Motor neuron (in vitro differentiated cells): Measurements from ENCODE around the gene NELL1. TPM values are rescaled to one million over a fixed set of nuclear protein-coding genes. Genes with fewer than 3 reads are reported as not detected.
A peak's percentile ranks its signal among the peaks of the same experiment; 100 is the strongest.

Experiments used
- ATAC-seq, 8 experiments: fragments of 200-7000 bp; cut with Tn5 transposase; replicated peaks in 6 of 8; 2 replicates each; pipeline ENCODE4 v1.8.0; 2021; ENCODE audit warnings: mild to moderate bottlenecking in 8 of 8, moderate library complexity in 8 of 8
- H3K27ac ChIP-seq, 2 donors: fragments of 250-450 bp; sonication (Bioruptor Pico); 2 replicates each; pipeline ENCODE4 v1.9.0; 2021; ENCODE audit warnings: antibody characterized with exemption in 2 of 2, mild to moderate bottlenecking in 2 of 2, moderate library complexity in 1 of 2
- H3K4me1 ChIP-seq, 2 donors: fragments of 250-450 bp; sonication (Bioruptor Pico); replicated peaks in 1 of 2; 2 replicates each; pipeline ENCODE4 v1.6.1; 2021; ENCODE audit warnings: antibody characterized with exemption in 2 of 2, mild to moderate bottlenecking in 2 of 2, moderate library complexity in 1 of 2
- H3K4me3 ChIP-seq, 5 donors: fragments of 250-450 bp; sonication (Bioruptor Pico); 2 replicates each; pipeline ENCODE4 v1.9.0; 2021; ENCODE audit warnings: antibody characterized with exemption in 5 of 5, mild to moderate bottlenecking in 5 of 5, moderate library complexity in 4 of 5
- WGBS, 10 experiments: fragments of 450-650 bp; shearing (Covaris generic); methylation state at CpG; one replicate each; pipeline ENCODE4 v1.0.0; 2022; 5-methylcytosine and 5-hydroxymethylcytosine counted together
- in situ Hi-C, 9 experiments: fragments of 400-800 bp; cut with MboI; loops; one replicate each; pipeline ENCODE4 v1.15.0; 2021; ENCODE audit warnings: low sequenced_read_pairs in 9 of 9, low pct_unique_long_range_greater_than_20kb in 2 of 9; ENCODE audit not compliant: unreplicated experiment in 9 of 9
- total RNA-seq, 8 experiments: library from RNA; unstranded; fragments of 300-600 nt; gene quantifications; 2 replicates each; pipeline versions ENCODE4 v1.2.3 to v1.2.4, GENCODE V29; 2022

Gene NELL1
- total RNA-seq, 8 experiments from 2014 or later = 0.25 to 129 (median 46.4) TPM

DNA sequence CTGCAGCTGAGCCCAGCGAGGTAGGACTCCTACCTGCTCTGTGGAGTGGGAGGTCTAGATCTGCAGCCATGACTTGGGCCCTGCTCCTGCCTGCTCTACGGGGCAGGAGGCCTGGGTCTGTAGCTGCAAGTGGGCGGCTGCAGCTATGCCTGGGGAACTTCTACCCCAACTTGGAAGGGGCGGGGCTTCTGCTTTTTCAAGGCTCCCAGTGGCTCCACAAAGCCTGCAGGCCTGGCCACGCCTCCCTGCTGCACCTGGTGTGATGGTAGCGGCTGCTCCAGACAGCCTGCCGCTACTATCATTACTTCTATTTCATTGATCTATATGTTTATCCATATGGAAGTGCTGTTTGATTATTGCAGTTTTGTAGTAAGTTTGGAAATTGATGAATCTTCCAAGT is 121.2 kb downstream of the NELL1 start:
- peak in 1 of 8 experiments; percentile 19 for ATAC-seq
- H3K27ac ChIP-seq = no peak overlapping the region
- 22 to 100% (median 89%) methylated on average over 1 to 5 of the region's 7 CpGs; no CpG with 5 or more reads in 2 of the 10 experiments for WGBS, 10 experiments
- H3K4me1 ChIP-seq = peaks cover 0 to 9% of the 10 kb centered on the region in 2 donors
- in situ Hi-C loops = no loop called here
- H3K4me3 ChIP-seq = no peak overlapping the region

DNA sequence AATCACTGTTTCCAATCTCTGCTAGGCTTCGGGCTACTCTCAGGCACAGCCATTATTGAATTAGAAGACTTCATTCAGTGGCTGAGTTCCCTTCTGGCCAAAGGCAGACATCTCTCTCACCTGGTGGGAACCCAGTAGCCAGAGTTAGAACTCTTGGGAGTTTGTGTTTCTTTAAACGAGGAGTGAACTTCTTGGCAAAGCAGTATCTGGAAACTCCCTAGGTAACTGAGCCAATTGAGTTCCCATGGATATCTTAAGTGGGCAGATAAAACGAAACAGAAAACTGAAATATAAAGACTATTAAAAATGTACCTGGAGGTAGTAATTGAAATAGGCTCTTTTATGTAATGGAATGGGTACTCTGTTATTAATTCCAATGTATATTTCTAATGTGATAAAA is 125.6 kb downstream of the NELL1 start:
- Histone ChIP-seq H3K4me1 (peaks cover 0 to 9% of the 10 kb centered on the region in 2 donors), H3K4me3 (no peak overlapping the region), H3K27ac (no peak overlapping the region)
- in situ Hi-C loops = no loop called here
- no peak for ATAC-seq
- WGBS, 10 experiments = 0 to 95% (median 75%) methylated on average over 1 to 3 of the region's 3 CpGs; no CpG with 5 or more reads in 1 of the 10 experiments

DNA sequence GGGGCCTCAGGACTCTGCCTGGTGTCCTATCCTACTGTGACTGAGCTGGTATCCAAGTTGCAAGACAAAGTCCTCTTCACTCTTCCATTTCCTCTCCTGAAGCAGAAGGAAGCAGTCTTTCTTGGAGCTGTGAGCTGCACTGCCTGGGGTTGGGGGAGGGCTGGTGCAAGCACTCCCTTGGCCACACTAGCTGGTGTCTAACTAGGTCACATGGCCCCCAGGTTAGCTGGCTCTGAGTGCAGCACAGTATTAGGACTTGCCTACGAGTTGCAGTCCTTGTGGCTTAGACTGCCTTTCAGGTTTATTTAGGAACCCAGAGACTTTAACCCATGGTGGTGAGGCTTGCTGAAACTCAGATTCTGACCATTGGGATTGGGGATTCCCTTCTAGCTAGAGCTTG is 138.9 kb downstream of the NELL1 start:
- no peaks in the 10 kb centered on the region for H3K4me1 ChIP-seq
- no peak overlapping the region for H3K27ac ChIP-seq
- ATAC-seq = peak in 1 of 8 experiments; percentile 31
- WGBS, 10 experiments = 33 to 80% methylated on average over 1 of the region's 1 CpG; no CpG with 5 or more reads in 8 of the 10 experiments
- no peak overlapping the region for H3K4me3 ChIP-seq
- in situ Hi-C loops = no loop called here

DNA sequence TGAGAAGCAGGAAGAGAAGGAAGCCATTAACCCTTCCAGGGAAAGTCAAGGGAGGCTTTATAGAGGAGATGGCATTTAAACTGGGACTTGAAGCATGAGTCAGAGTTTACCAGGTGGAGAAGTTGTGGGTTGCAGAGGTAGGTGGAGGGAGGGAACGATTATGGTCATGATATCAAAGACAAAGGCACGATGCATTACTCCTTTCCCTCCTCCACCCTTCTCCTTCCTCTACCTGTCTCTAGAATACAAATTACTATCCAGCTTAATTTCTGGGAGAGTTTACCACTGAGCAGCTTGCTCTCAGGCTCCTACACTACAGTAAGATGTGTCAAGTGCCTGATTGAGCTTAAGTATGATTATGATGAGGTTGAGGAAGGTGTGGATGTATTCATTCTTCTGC is 151.7 kb downstream of the NELL1 start:
- H3K27ac ChIP-seq = no peak overlapping the region
- H3K4me3 ChIP-seq = no peak overlapping the region
- in situ Hi-C loops = no loop called here
- H3K4me1 ChIP-seq = no peaks in the 10 kb centered on the region
- no peak for ATAC-seq
- WGBS, 10 experiments = 8 to 100% (median 51%) methylated on average over 2 of the region's 2 CpGs; no CpG with 5 or more reads in 6 of the 10 experiments

DNA sequence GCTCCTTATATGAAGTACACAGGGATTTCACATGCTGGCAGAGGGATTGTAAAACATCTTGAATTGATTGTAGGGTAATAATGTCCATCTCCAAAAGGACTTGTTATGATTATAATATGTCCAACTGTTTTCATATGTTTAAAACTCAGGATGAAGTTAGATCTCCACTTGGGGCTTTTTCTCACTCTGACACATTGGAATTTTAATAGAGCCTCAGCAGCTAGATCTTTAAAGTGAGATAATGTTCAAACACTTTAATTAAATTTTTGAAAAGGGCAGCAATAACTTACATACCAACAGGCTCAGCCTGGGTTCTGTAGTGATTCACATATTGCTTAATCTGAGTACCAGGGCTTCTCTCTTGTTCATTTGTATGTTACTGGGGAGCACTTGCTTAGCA is 152.1 kb downstream of the NELL1 start:
- Histone ChIP-seq H3K4me1 (no peaks in the 10 kb centered on the region), H3K4me3 (no peak overlapping the region), H3K27ac (no peak overlapping the region)
- peak in 1 of 8 experiments; percentile 39 for ATAC-seq
- in situ Hi-C loops = no loop called here

DNA sequence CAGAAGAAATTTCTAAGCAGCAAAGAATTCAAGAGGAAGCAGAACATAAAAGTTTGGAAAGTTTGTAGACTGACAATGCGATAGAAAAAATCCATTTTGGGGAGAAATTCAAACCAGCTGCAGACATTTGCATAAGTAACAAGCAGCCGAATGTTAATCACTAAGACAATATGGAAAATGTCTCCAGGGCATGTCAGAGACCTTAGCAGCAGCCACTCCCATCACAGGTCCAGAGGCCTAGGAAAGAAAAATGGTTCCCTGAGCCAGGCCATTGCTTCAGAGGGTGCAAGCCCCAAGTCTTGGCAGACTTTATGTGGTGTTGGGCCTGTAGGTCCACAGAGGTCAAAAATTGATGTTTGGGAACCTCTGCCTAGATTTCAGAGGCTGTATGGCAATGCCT is 155.4 kb downstream of the NELL1 start:
- Histone ChIP-seq H3K27ac (no peak overlapping the region), H3K4me3 (no peak overlapping the region), H3K4me1 (no peaks in the 10 kb centered on the region)
- in situ Hi-C loops = no loop called here
- 0 to 68% (median 16%) methylated on average over 1 to 2 of the region's 2 CpGs; no CpG with 5 or more reads in 4 of the 10 experiments for WGBS, 10 experiments
- peak in 3 of 8 experiments; percentile 88 to 96 (median 91) for ATAC-seq

DNA sequence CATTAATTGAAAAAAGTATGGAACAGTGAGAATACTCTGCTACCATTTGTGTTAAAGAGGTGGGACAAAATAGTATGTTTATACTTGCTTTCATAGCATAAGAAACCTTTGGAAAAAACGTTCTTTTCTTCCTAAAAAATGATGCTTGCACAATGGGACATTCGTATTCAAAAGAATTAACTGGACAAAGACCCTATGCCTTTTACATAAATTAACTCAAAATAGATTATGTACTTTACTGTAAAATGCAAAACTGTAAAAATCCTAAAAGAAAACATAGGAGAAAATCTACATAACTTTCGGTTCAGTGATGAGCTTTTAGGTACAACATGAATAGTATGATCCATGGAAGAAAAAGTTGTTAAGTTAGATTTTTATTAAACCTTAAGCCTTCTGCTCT is 166.2 kb downstream of the NELL1 start:
- WGBS, 10 experiments = 4 to 100% (median 69%) methylated on average over 1 to 3 of the region's 3 CpGs
- Histone ChIP-seq H3K4me1 (peaks cover 4 to 11% of the 10 kb centered on the region in 2 donors), H3K4me3 (no peak overlapping the region), H3K27ac (no peak overlapping the region)
- in situ Hi-C loops = no loop called here
- no peak for ATAC-seq

DNA sequence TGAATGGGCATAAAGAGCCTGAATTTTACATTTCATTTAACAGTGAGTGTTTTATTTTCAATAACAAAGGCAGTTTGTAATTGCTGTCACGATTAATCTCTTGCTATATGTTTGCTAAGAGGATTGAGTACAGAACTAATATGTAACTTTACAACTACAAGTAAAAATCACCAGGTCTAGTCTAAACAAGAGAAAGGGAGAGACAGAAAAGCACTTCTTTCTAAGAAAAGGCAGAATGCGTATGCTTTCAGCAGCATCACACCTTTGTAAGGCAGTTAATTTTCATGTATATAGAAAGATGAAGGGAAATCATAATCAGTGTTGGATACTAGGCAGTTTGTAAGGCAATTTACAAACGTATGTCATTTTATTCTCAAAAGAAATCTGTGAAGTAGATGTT is 169.8 kb downstream of the NELL1 start:
- WGBS, 10 experiments = 0 to 43% (median 25%) methylated on average over 1 to 3 of the region's 3 CpGs
- Histone ChIP-seq H3K27ac (no peak overlapping the region), H3K4me3 (no peak overlapping the region), H3K4me1 (peaks cover 4 to 9% of the 10 kb centered on the region in 2 donors)
- ATAC-seq = peak in 1 of 8 experiments; percentile 30
- in situ Hi-C loops = no loop called here

DNA sequence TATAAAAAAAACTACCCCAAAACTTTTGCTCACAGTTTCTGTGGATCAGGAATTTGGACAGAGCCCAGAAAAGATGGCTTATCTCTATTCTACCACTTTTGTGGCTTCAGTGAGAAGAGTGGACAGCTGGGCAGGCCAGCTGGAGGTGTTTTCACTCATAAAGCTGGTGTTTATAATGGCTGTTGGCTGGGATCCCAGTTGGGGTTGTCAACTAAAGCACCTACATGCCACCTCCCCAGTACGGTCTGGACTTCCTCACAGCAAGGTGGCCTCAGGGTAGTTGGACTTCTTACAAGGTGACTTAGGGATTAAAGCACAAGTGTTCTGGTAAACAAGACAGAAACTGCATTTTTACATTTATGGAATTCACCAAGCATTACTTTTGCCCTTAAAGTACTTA is 171.0 kb downstream of the NELL1 start:
- in situ Hi-C loops = no loop called here
- peak in 1 of 8 experiments; percentile 49 for ATAC-seq
- 20 to 100% (median 100%) methylated on average over 1 of the region's 1 CpG; no CpG with 5 or more reads in 5 of the 10 experiments for WGBS, 10 experiments

DNA sequence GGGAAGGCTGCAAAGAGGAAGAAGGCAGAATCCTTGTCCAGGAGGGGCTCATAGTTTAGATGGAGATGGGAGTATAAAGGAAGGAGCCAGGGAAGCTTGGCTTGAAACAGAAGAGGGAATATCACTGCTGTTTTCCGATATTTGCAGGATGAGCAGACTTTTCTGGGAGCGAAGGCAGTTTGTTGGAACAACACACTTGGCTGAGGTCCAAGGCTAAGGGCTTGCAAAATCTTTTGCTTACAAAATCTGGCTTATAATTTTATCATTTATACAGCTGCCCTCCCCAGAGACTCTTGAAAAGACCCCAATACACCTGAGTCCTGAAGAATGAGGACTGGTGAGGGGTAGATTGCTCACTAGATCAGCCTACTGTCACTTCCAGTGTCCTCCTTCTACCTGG is 174.8 kb downstream of the NELL1 start:
- Histone ChIP-seq H3K27ac (no peak overlapping the region), H3K4me1 (peaks cover 8 to 15% of the 10 kb centered on the region in 2 donors), H3K4me3 (no peak overlapping the region)
- no peak for ATAC-seq
- in situ Hi-C loops = no loop called here
- WGBS, 10 experiments = 17 to 100% (median 75%) methylated on average over 1 to 2 of the region's 2 CpGs; no CpG with 5 or more reads in 3 of the 10 experiments

More for the DNA sequence above, 171.0 kb downstream of the NELL1 start:
- H3K4me1 ChIP-seq = peaks cover 10 to 17% of the 10 kb centered on the region in 2 donors
- H3K27ac ChIP-seq = no peak overlapping the region
- H3K4me3 ChIP-seq = no peak overlapping the region

DNA sequence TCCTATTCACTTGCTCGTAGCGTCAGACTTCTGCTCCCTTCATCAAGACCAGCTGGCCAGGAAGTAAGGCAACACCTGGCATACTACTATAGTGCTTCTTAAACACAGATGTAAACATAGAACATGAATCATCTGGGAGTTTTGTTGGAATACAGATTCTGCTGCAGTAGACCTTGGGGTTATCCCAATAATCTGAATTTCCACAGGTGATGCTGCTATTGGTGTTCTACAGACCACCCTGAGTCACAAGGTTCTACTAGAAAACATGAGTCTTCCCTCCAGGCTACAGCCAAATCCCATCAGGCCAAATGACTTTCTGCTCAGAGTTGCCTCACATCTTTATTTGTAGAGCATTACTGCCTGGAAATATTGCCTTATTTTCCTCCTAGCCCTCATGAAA is 175.2 kb downstream of the NELL1 start:
- in situ Hi-C loops = no loop called here
- Histone ChIP-seq H3K27ac (peak overlapping the region in 1 of 2 donors; percentile 50), H3K4me3 (no peak overlapping the region), H3K4me1 (peaks cover 8 to 13% of the 10 kb centered on the region in 2 donors)
- ATAC-seq = no peak
- WGBS, 10 experiments = 8 to 100% (median 100%) methylated on average over 2 of the region's 2 CpGs; no CpG with 5 or more reads in 7 of the 10 experiments

DNA sequence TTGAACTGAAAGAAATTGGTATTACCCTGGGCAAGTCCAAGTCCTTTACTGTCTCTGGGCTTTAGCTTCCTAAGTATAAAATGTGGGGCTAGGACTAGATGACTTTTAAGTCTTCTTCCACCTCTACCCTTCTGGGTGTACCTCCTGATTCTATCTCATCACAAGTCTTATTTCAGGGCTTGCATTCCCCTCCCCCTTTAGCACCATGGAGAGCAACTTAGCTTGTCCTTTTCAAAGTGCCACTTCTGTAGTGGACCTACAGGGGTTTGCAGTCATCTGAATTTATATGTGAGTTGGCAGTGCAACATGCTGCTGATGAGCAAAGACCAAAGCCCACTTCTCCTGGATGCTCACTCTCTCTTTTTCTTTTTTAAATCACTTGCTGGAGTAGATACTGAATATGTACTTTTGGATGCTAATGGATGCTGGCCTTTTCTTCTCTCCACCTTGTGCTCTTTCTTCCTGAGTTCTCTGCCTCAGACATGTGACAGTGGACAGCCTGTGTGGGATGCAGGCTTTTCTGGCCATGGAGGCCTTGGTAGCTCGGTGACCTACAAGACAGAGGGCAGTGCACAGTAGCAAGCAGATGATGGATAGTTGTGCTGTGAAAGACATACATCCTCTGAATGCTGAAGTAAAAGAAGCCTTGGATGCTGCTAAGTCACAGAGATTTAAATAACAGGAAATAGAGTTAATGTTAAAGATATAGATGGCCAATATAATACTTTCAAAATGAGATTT is 185.0 kb downstream of the NELL1 start:
- Histone ChIP-seq H3K4me3 (no peak overlapping the region), H3K4me1 (peaks cover 10 to 47% of the 10 kb centered on the region in 2 donors), H3K27ac (no peak overlapping the region)
- WGBS, 10 experiments = 0 to 40% (median 31%) methylated on average over 1 of the region's 1 CpG; no CpG with 5 or more reads in 6 of the 10 experiments
- in situ Hi-C loops = no loop called here
- peak in 5 of 8 experiments; percentile 58 to 89 (median 60) for ATAC-seq

DNA sequence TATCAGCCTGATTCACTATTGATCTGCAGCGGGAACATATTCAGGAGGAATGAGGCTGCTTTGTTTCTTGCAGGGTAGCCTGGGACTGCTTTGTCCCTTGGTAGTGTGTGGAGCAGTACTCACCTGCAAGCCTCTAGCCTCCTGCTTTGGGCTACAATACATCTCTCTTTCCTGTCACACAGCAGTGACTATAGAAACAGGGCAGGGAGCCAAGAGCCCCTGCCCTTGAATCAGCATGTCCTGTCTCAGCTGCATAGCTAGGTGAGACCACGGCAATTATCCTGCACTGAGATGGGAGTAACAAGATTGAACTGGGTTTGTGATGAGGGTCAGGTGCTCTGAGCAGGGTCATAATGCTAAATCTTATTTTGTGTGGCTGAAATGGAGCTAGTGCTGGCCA is 191.9 kb downstream of the NELL1 start:
- in situ Hi-C loops = no loop called here
- H3K4me3 ChIP-seq = no peak overlapping the region
- H3K4me1 ChIP-seq = peaks cover 11 to 44% of the 10 kb centered on the region in 2 donors
- ATAC-seq = peak in 5 of 8 experiments; percentile 88 to 98 (median 91)
- 0 to 100% (median 100%) methylated on average over 1 to 2 of the region's 2 CpGs; no CpG with 5 or more reads in 3 of the 10 experiments for WGBS, 10 experiments
- no peak overlapping the region for H3K27ac ChIP-seq
